Cardiac septum (tissue), 1 donor: ENCODE measurements around the gene PHC2. TPM values are rescaled to one million over a fixed set of nuclear protein-coding genes. Genes with fewer than 3 reads are reported as not detected.

ENCODE experiments used
- DNase-seq: peaks from one replicate; pipeline ENCODE4 v3.0.0-alpha.2; 2020; ENCODE audit warnings: low spot score
- intact Hi-C: fragments of 100-400 bp; cut with DNase I; formaldehyde crosslinking; loops from one replicate; pipeline ENCODE4 v1.14.0; 2022
- long read RNA-seq: library from polyadenylated mRNA; unstranded; transcript quantifications from one replicate; pipeline ENCODE4 v2.0.0, GENCODE V29; 2021
- total RNA-seq: library from RNA; stranded (reverse); fragmentation: NEBNext Ultra II Directional; extraction: Animal tissue kit (Norgen Biotek cat#: 25700); gene quantifications from one replicate; pipeline ENCODE4 v1.2.1, GENCODE V29; 2021
- donor health status: DM: no; HTN: no; CAD: no.

PHC2 gene
- 101 TPM for total RNA-seq
- long read RNA-seq, transcript PHC2-202 (7 exons, 2,550 nt) = major isoform, 54 of 161 reads
- long read RNA-seq, partial matches to known transcripts = 22 of 161 reads
- long read RNA-seq, other reads (novel, unspliced or antisense) = 85 of 161 reads

GRCh38 chr1:33430692-33431593 is at the start of gene PHC2:
PHC2 (minus strand) TSS chr1:33431095; CDS start chr1:33375539, 55,556 bp downstream.
- peak; percentile 99 for DNase-seq
- intact Hi-C loops = no loop called here

- DNase-seq = no peak
- intact Hi-C loops = no loop called here
These were observed 46.6 kb upstream of the PHC2 start for GRCh38 chr1:33477451-33477850.

GRCh38 chr1:33473900-33474299 is 43.0 kb upstream of the PHC2 start:
- DNase-seq = no peak
- intact Hi-C loops = no loop called here

- peak; percentile 98 for DNase-seq
- intact Hi-C loops = loop anchor here (1.0 kb wide), 1 partner anchor 138 kb away; no protein-coding TSS in a partner anchor
These were observed 41.5 kb upstream of the PHC2 start, which contains the start of gene ZSCAN20 for GRCh38 chr1:33472269-33472980. ZSCAN20 (plus strand) TSS chr1:33472645; CDS start chr1:33479289, 6,644 bp downstream.

GRCh38 chr1:33471416-33471815 is 40.5 kb upstream of the PHC2 start:
- no peak for DNase-seq
- intact Hi-C loops = loop anchor here (2.0 kb wide), 1 partner anchor 103 kb away; no protein-coding TSS in a partner anchor

- intact Hi-C loops = loop anchor here (1.0 to 2.0 kb wide), 2 partner anchors 102 to 175 kb away; no protein-coding TSS in a partner anchor
- DNase-seq = no peak
These were observed 39.7 kb upstream of the PHC2 start for GRCh38 chr1:33470495-33471012.

- intact Hi-C loops = loop anchor here (1.0 to 10.0 kb wide), 3 partner anchors 101 to 335 kb away; no protein-coding TSS in a partner anchor
- DNase-seq = no peak
These were observed 38.8 kb upstream of the PHC2 start for GRCh38 chr1:33469691-33470090.

- intact Hi-C loops = loop anchor here (10.0 kb wide), 1 partner anchor 334 kb away; no protein-coding TSS in a partner anchor
- no peak for DNase-seq
These were observed 38.1 kb upstream of the PHC2 start for GRCh38 chr1:33468967-33469366.

GRCh38 chr1:33468531-33468930 is 37.6 kb upstream of the PHC2 start:
- intact Hi-C loops = loop anchor here (10.0 kb wide), 1 partner anchor 334 kb away; no protein-coding TSS in a partner anchor
- no peak for DNase-seq

GRCh38 chr1:33468011-33468410 is 37.1 kb upstream of the PHC2 start:
- intact Hi-C loops = loop anchor here (10.0 kb wide), 1 partner anchor 333 kb away; no protein-coding TSS in a partner anchor
- DNase-seq = no peak

- intact Hi-C loops = loop anchor here (10.0 kb wide), 1 partner anchor 331 kb away; no protein-coding TSS in a partner anchor
These were observed 35.3 kb upstream of the PHC2 start for GRCh38 chr1:33466159-33466558.

GRCh38 chr1:33465316-33465715 is 34.4 kb upstream of the PHC2 start:
- intact Hi-C loops = loop anchor here (10.0 kb wide), 1 partner anchor 331 kb away; no protein-coding TSS in a partner anchor
- no peak for DNase-seq

More at GRCh38 chr1:33466159-33466558, 35.3 kb upstream of the PHC2 start:
- no peak for DNase-seq

- intact Hi-C loops = loop anchor here (10.0 kb wide), 1 partner anchor 330 kb away; no protein-coding TSS in a partner anchor
- no peak for DNase-seq
These were observed 33.7 kb upstream of the PHC2 start for GRCh38 chr1:33464552-33464951.

GRCh38 chr1:33462405-33463164 is 31.7 kb upstream of the PHC2 start:
- intact Hi-C loops = loop anchor here (10.0 kb wide), 1 partner anchor 328 kb away; no protein-coding TSS in a partner anchor
- no peak for DNase-seq

- intact Hi-C loops = loop anchor here (10.0 kb wide), 1 partner anchor 326 kb away; no protein-coding TSS in a partner anchor
- no peak for DNase-seq
These were observed 30.2 kb upstream of the PHC2 start for GRCh38 chr1:33460947-33461629.

- intact Hi-C loops = loop anchor here (10.0 kb wide), 1 partner anchor 325 kb away; no protein-coding TSS in a partner anchor
- DNase-seq = no peak
These were observed 29.2 kb upstream of the PHC2 start for GRCh38 chr1:33460144-33460543.

GRCh38 chr1:33459691-33460090 is 28.8 kb upstream of the PHC2 start:
- intact Hi-C loops = loop anchor here (5.0 to 10.0 kb wide), 2 partner anchors 242 to 325 kb away; no protein-coding TSS in a partner anchor
- DNase-seq = no peak

GRCh38 chr1:33456502-33456886 is 25.6 kb upstream of the PHC2 start:
- intact Hi-C loops = loop anchor here (2.0 to 5.0 kb wide), 2 partner anchors 88 to 239 kb away; no protein-coding TSS in a partner anchor
- DNase-seq = no peak
